HEK293 (cell line): Measurements from ENCODE around the gene MRAP2.
"Not testable (repeated sequence)": the region's sequence is repeated elsewhere in the genome, so short reads cannot be mapped to it uniquely, and the experiment has no call there.

Source experiments
- CTCF ChIA-PET: fragments of 350-600 bp; formaldehyde crosslinking; extraction: SDS; loops from one replicate; lab custom pipeline; 2021; ENCODE audit warnings: antibody characterized with exemption; lab: Yijun Ruan, JAX
- POLR2A ChIA-PET: fragments of 300-600 bp; formaldehyde crosslinking; extraction: SDS; loops from one replicate; lab custom pipeline; 2020; ENCODE audit warnings: antibody characterized with exemption, inconsistent platforms; lab: Yijun Ruan, JAX
- H3K27ac ChIP-seq: fragments of 200-500 bp; sonication (Bioruptor generic); 2 replicates; pipeline ENCODE4 v1.5.1; 2014; ENCODE audit warnings: low read depth, low read length, control low read depth, inconsistent platforms; ENCODE audit errors: extremely low read depth
- H3K36me3 ChIP-seq, 2 experiments: fragments of 200-500 bp in 1 of 2; sonication (Bioruptor generic) in 1 of 2; 1 replicate in 1 of 2; 2 replicates in 1 of 2; pipeline ENCODE4 v1.5.1; 2014 to 2017; ENCODE audit warnings: inconsistent platforms in 2 of 2, low read length in 2 of 2; ENCODE audit not compliant: control insufficient read depth in 2 of 2, insufficient read depth in 1 of 2
- H3K4me1 ChIP-seq: fragments of 200-500 bp; sonication (Bioruptor generic); 2 replicates; pipeline ENCODE4 v1.5.1; 2014; ENCODE audit warnings: mild to moderate bottlenecking, low read length, inconsistent platforms; ENCODE audit not compliant: control insufficient read depth, insufficient read depth
- H3K4me3 ChIP-seq: 2 replicates; pipeline ENCODE4 v1.5.1; 2011; ENCODE audit warnings: low read depth, mild to moderate bottlenecking, control low read depth, low read length, moderate library complexity
- H3K9me3 ChIP-seq: fragments of 200-500 bp; sonication (Bioruptor generic); 2 replicates; pipeline ENCODE4 v1.5.1; 2014; ENCODE audit warnings: low read depth, low read length, inconsistent platforms; ENCODE audit not compliant: control insufficient read depth, insufficient read depth
- GLIS2 ChIP-seq: fragments of 450-650 bp; formaldehyde crosslinking; IDR thresholded peaks from 2 replicates; pipeline ENCODE4 v1.5.1; 2016; ENCODE audit warnings: missing biosample characterization, missing genetic modification characterization
- KLF10 ChIP-seq: fragments of 450-650 bp; IDR thresholded peaks from 2 replicates; pipeline ENCODE4 v1.5.1; 2018; ENCODE audit warnings: missing biosample characterization, mild to moderate bottlenecking, missing genetic modification characterization
- KLF8 ChIP-seq: fragments of 450-650 bp; formaldehyde crosslinking; IDR thresholded peaks from 2 replicates; pipeline ENCODE4 v1.5.1; 2016; ENCODE audit warnings: missing biosample characterization, missing genetic modification characterization
- OVOL3 ChIP-seq: fragments of 450-650 bp; formaldehyde crosslinking; IDR thresholded peaks from 2 replicates; pipeline ENCODE4 v1.5.1; 2016; ENCODE audit warnings: missing biosample characterization, missing genetic modification characterization
- SP2 ChIP-seq: fragments of 450-650 bp; formaldehyde crosslinking; IDR thresholded peaks from 2 replicates; pipeline ENCODE4 v1.5.1; 2016; ENCODE audit warnings: missing biosample characterization, missing genetic modification characterization
- ZNF114 ChIP-seq: fragments of 450-650 bp; formaldehyde crosslinking; IDR thresholded peaks from 2 replicates; pipeline ENCODE4 v1.5.0; 2017; ENCODE audit warnings: missing biosample characterization, missing genetic modification characterization
- ZNF138 ChIP-seq: fragments of 450-650 bp; formaldehyde crosslinking; IDR thresholded peaks from 2 replicates; pipeline ENCODE4 v1.5.1; 2016; ENCODE audit warnings: missing biosample characterization, missing genetic modification characterization, borderline replicate concordance
- ZNF19 ChIP-seq: fragments of 450-650 bp; formaldehyde crosslinking; IDR thresholded peaks from 2 replicates; pipeline ENCODE4; 2016; ENCODE audit warnings: missing biosample characterization, missing genetic modification characterization, low read depth
- ZNF423 ChIP-seq: fragments of 450-650 bp; formaldehyde crosslinking; IDR thresholded peaks from 2 replicates; pipeline ENCODE4 v1.5.1; 2016; ENCODE audit warnings: missing biosample characterization, missing genetic modification characterization
- ZNF521 ChIP-seq: fragments of 450-650 bp; formaldehyde crosslinking; IDR thresholded peaks from 2 replicates; pipeline ENCODE4 v1.5.1; 2017; ENCODE audit warnings: missing biosample characterization, mild to moderate bottlenecking, missing genetic modification characterization
- ZNF530 ChIP-seq: fragments of 450-650 bp; formaldehyde crosslinking; IDR thresholded peaks from 2 replicates; pipeline ENCODE4 v1.5.1; 2016; ENCODE audit warnings: low read depth, missing biosample characterization, missing genetic modification characterization
- ZNF585B ChIP-seq: fragments of 450-650 bp; formaldehyde crosslinking; IDR thresholded peaks from 2 replicates; pipeline ENCODE4 v1.5.1; 2016; ENCODE audit warnings: missing biosample characterization, missing genetic modification characterization
- ZNF600 ChIP-seq: fragments of 450-650 bp; formaldehyde crosslinking; IDR thresholded peaks from 2 replicates; pipeline ENCODE4 v1.5.1; 2016; ENCODE audit warnings: missing biosample characterization, missing genetic modification characterization
- ZNF654 ChIP-seq: fragments of 450-650 bp; formaldehyde crosslinking; IDR thresholded peaks from 2 replicates; pipeline ENCODE4 v1.5.1; 2016; ENCODE audit warnings: low read depth, missing biosample characterization, missing genetic modification characterization
- ZNF707 ChIP-seq: fragments of 450-650 bp; formaldehyde crosslinking; IDR thresholded peaks from 2 replicates; pipeline ENCODE4 v1.5.1; 2016; ENCODE audit warnings: missing biosample characterization, missing genetic modification characterization
- TF ChIP-seq, protein P1 (sequence below): fragments of 450-650 bp; formaldehyde crosslinking; IDR thresholded peaks from 2 replicates; pipeline ENCODE4; 2016; ENCODE audit warnings: missing biosample characterization, missing genetic modification characterization
- TF ChIP-seq, protein P2 (sequence below): fragments of 450-650 bp; formaldehyde crosslinking; IDR thresholded peaks from 2 replicates; pipeline ENCODE4 v1.5.1; 2016; ENCODE audit warnings: missing biosample characterization, missing genetic modification characterization
- TF ChIP-seq, protein P3 (sequence below): fragments of 450-650 bp; formaldehyde crosslinking; IDR thresholded peaks from 2 replicates; pipeline ENCODE4 v1.5.1; 2016; ENCODE audit warnings: missing biosample characterization, missing genetic modification characterization, low read depth
- TF ChIP-seq, protein P4 (sequence below): fragments of 450-650 bp; formaldehyde crosslinking; IDR thresholded peaks from 2 replicates; pipeline ENCODE4 v1.5.1; 2016; ENCODE audit warnings: missing biosample characterization, missing genetic modification characterization
- TF ChIP-seq, protein P5 (sequence below): fragments of 450-650 bp; formaldehyde crosslinking; conservative IDR thresholded peaks from 2 replicates; pipeline ENCODE4 v1.5.1; 2016; ENCODE audit warnings: low read depth, missing biosample characterization, missing genetic modification characterization

Gene MRAP2

DNA sequence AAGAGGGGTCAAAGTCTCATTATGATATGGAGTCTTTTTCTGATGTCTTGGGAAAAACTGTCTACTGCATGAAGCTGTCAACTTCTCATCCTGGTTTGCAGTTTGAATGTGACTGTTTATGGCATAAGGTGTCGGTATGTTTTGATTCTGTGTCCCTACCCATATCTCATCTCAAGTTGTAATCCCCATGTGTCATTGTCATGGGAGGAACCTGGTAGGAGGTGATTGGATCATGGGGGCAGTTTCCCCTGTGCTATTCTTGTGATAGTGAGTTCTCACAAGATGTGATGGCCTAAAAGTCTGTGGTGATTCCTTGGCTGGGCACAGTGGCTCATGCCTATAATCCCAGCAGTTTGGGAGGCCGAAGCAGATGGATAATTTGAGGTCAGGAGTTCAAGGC lies 47.6 kb downstream of the MRAP2 start (continued):
- no peak for TF ChIP-seq OVOL3 (tag by site-specific recombination)
- TF ChIP-seq ZNF530 = no peak
- no peak for TF ChIP-seq KLF10 (tag by site-specific recombination)
- no peak for TF ChIP-seq GLIS2 (tag by site-specific recombination)
- TF ChIP-seq, protein P1, sequence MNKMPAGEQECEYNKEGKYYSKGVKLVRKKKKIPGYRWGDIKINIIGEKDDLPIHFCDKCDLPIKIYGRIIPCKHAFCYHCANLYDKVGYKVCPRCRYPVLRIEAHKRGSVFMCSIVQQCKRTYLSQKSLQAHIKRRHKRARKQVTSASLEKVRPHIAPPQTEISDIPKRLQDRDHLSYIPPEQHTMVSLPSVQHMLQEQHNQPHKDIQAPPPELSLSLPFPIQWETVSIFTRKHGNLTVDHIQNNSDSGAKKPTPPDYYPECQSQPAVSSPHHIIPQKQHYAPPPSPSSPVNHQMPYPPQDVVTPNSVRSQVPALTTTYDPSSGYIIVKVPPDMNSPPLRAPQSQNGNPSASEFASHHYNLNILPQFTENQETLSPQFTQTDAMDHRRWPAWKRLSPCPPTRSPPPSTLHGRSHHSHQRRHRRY (tag by site-specific recombination) = no peak
- TF ChIP-seq ZNF138 (tag by site-specific recombination) = no peak
- TF ChIP-seq, protein P2, sequence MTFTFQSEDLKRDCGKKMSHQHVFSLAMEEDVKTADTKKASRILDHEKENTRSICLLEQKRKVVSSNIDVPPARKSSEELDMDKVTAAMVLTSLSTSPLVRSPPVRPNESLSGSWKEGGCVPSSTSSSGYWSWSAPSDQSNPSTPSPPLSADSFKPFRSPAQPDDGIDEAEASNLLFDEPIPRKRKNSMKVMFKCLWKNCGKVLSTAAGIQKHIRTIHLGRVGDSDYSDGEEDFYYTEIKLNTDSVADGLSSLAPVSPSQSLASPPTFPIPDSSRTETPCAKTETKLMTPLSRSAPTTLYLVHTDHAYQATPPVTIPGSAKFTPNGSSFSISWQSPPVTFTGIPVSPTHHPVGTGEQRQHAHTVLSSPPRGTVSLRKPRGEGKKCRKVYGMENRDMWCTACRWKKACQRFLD = no peak

DNA sequence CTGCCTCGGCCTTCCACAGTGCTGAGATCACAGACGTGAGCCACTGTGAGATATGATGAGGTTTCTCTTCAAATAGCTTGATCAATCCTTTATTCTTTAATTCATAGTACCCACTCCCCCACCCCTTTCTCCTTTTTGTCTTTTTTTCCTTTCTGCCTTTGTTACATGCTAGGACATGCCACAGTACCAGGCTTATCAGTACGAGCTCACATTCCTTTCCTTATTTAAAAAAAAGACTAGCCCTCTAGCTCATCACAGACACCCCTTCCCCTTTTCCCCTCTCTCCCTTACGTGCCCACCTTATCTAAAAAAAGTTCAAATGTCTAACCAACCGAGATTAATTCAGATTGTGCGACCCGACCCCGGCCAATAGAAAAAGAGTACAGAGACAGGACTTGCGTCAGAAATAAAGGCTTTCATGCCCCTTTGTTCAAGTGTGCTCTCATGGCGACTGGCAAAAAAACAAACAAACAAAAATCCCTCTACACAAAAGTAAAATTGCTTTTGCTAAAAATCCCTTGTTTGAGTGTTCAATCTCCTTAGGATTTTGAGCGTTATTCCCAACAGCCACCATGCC lies 49.2 kb downstream of the MRAP2 start:
- CTCF ChIA-PET = interaction anchor here (0.6 kb wide), 1 partner anchor 38 kb away, joined by 3 read pairs; no protein-coding TSS in a partner anchor

DNA sequence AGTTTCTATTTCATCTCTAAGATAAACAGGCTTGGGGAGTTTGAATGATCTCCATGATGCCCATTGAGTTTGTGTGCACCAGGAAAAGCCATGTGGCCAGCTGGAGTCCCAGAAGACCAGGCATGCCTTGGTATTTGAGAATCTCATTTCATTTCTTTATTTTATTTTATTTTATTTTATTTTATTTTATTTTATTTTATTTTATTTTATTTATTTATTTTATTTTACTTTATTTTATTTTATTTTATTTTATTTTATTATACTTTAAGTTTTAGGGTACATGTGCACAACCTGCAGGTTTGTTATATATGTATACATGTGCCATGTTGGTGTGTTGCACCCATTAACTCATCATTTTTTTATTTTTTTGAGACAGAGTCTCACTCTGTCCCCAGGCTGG lies 51.1 kb downstream of the MRAP2 start:
- H3K27ac ChIP-seq, H3K9me3 ChIP-seq, H3K36me3 ChIP-seq, H3K4me1 ChIP-seq, H3K4me3 ChIP-seq, CTCF ChIA-PET, POLR2A ChIA-PET: not testable (repeated sequence)

More for the DNA sequence above, 49.2 kb downstream of the MRAP2 start:
- H3K27ac ChIP-seq = no peak overlapping the region
- no peaks in the 10 kb centered on the region for H3K36me3 ChIP-seq
- H3K4me1 ChIP-seq = no peaks in the 10 kb centered on the region
- POLR2A ChIA-PET = no interaction called here
- TF ChIP-seq, protein P3, sequence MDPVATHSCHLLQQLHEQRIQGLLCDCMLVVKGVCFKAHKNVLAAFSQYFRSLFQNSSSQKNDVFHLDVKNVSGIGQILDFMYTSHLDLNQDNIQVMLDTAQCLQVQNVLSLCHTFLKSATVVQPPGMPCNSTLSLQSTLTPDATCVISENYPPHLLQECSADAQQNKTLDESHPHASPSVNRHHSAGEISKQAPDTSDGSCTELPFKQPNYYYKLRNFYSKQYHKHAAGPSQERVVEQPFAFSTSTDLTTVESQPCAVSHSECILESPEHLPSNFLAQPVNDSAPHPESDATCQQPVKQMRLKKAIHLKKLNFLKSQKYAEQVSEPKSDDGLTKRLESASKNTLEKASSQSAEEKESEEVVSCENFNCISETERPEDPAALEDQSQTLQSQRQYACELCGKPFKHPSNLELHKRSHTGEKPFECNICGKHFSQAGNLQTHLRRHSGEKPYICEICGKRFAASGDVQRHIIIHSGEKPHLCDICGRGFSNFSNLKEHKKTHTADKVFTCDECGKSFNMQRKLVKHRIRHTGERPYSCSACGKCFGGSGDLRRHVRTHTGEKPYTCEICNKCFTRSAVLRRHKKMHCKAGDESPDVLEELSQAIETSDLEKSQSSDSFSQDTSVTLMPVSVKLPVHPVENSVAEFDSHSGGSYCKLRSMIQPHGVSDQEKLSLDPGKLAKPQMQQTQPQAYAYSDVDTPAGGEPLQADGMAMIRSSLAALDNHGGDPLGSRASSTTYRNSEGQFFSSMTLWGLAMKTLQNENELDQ (tag by site-specific recombination) = no peak
- TF ChIP-seq ZNF585B (no peak), KLF8 (tag by site-specific recombination) (no peak), SP2 (no peak), ZNF600 (no peak), ZNF521 (tag by site-specific recombination) (no peak), ZNF654 (tag by site-specific recombination) (no peak), ZNF423 (tag by site-specific recombination) (no peak)
- TF ChIP-seq, protein P4, sequence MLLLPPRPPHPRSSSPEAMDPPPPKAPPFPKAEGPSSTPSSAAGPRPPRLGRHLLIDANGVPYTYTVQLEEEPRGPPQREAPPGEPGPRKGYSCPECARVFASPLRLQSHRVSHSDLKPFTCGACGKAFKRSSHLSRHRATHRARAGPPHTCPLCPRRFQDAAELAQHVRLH (tag by site-specific recombination) = no peak
- no peaks in the 10 kb centered on the region for H3K9me3 ChIP-seq
- no peak overlapping the region for H3K4me3 ChIP-seq

DNA sequence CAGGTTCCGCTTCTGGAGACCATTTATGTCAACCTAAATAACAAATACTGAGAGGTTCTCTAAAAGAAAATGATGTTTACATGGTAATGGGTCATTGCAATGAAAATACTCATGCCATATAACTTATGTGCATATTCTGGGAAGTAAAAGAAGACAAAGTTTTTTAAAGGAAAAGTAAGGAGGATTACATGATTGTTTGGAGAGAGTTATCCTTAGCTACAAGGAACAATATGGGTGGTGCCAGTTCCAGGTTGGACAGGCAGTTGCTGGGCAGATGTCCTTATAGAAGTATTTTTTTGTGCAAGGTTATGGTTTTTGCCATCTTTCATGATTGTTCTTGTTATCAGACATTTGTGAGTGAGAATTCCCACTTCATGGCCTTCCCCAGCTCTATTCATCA lies 52.5 kb downstream of the MRAP2 start:
- no peaks in the 10 kb centered on the region for H3K9me3 ChIP-seq
- CTCF ChIA-PET = no interaction called here
- POLR2A ChIA-PET = no interaction called here
- H3K27ac ChIP-seq = no peak overlapping the region
- no peaks in the 10 kb centered on the region for H3K36me3 ChIP-seq
- no peaks in the 10 kb centered on the region for H3K4me1 ChIP-seq
- no peak overlapping the region for H3K4me3 ChIP-seq
- no peak for TF ChIP-seq ZNF19 (tag by site-specific recombination)
- TF ChIP-seq ZNF707 = no peak
- no peak for TF ChIP-seq ZNF114 (tag by site-specific recombination)
- TF ChIP-seq, protein P5, sequence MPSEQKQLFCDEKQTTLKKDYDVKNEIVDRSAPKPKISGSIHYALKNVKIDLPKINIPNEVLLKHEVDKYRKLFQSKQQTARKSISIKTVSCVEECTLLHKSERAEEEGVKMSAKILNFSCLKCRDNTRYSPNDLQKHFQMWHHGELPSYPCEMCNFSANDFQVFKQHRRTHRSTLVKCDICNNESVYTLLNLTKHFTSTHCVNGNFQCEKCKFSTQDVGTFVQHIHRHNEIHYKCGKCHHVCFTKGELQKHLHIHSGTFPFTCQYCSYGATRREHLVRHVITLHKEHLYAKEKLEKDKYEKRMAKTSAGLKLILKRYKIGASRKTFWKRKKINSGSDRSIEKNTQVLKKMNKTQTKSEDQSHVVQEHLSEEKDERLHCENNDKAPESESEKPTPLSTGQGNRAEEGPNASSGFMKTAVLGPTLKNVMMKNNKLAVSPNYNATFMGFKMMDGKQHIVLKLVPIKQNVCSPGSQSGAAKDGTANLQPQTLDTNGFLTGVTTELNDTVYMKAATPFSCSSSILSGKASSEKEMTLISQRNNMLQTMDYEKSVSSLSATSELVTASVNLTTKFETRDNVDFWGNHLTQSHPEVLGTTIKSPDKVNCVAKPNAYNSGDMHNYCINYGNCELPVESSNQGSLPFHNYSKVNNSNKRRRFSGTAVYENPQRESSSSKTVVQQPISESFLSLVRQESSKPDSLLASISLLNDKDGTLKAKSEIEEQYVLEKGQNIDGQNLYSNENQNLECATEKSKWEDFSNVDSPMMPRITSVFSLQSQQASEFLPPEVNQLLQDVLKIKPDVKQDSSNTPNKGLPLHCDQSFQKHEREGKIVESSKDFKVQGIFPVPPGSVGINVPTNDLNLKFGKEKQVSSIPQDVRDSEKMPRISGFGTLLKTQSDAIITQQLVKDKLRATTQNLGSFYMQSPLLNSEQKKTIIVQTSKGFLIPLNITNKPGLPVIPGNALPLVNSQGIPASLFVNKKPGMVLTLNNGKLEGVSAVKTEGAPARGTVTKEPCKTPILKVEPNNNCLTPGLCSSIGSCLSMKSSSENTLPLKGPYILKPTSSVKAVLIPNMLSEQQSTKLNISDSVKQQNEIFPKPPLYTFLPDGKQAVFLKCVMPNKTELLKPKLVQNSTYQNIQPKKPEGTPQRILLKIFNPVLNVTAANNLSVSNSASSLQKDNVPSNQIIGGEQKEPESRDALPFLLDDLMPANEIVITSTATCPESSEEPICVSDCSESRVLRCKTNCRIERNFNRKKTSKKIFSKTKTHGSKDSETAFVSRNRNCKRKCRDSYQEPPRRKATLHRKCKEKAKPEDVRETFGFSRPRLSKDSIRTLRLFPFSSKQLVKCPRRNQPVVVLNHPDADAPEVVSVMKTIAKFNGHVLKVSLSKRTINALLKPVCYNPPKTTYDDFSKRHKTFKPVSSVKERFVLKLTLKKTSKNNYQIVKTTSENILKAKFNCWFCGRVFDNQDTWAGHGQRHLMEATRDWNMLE = no peak
- TF ChIP-seq, protein P2 = no peak
